H54 (cell line): ENCODE results near the gene TGFBR1.

Experiments used
- DNase-seq: peaks from one replicate; pipeline ENCODE4 v3.0.0; 2011; ENCODE audit warnings: low spot score, mixed read lengths; ENCODE audit not compliant: insufficient read length
- FAIRE-seq: peaks from 3 replicates; lab custom pipeline; 2011; peaks lifted over from hg19 to GRCh38; lab: Jason Lieb, UNC
- POLR2A ChIP-seq: IDR thresholded peaks from 2 replicates; pipeline ENCODE4 v1.6.1; 2011; ENCODE audit warnings: low read depth, mild to moderate bottlenecking, low read length

Gene TGFBR1

GRCh38 chr9:99197124-99197630 is 92.3 kb downstream of the TGFBR1 start:
- no peak for TF ChIP-seq POLR2A
- no peak for FAIRE-seq
- DNase-seq, result no peak

- DNase-seq (no peak), FAIRE-seq (no peak)
- no peak for TF ChIP-seq POLR2A
These were observed 93.1 kb downstream of the TGFBR1 start for GRCh38 chr9:99197987-99198386.

GRCh38 chr9:99199938-99200539 is 95.1 kb downstream of the TGFBR1 start:
- FAIRE-seq (no peak), DNase-seq (no peak)
- TF ChIP-seq POLR2A, result no peak

- DNase-seq, result no peak
- TF ChIP-seq POLR2A, result no peak
- no peak for FAIRE-seq
These were observed 96.7 kb downstream of the TGFBR1 start for GRCh38 chr9:99201603-99202002.
